HEK293 (cell line): Measurements from ENCODE around the gene FOXP1.

Source experiments
- CTCF ChIA-PET: fragments of 350-600 bp; formaldehyde crosslinking; extraction: SDS; loops from one replicate; lab custom pipeline; 2021; ENCODE audit warnings: antibody characterized with exemption; lab: Yijun Ruan, JAX
- POLR2A ChIA-PET: fragments of 300-600 bp; formaldehyde crosslinking; extraction: SDS; loops from one replicate; lab custom pipeline; 2020; ENCODE audit warnings: antibody characterized with exemption, inconsistent platforms; lab: Yijun Ruan, JAX
- H3K27ac ChIP-seq: fragments of 200-500 bp; sonication (Bioruptor generic); 2 replicates; pipeline ENCODE4 v1.5.1; 2014; ENCODE audit warnings: low read depth, low read length, control low read depth, inconsistent platforms; ENCODE audit errors: extremely low read depth
- H3K36me3 ChIP-seq, 2 experiments: fragments of 200-500 bp in 1 of 2; sonication (Bioruptor generic) in 1 of 2; 1 replicate in 1 of 2; 2 replicates in 1 of 2; pipeline ENCODE4 v1.5.1; 2014 to 2017; ENCODE audit warnings: inconsistent platforms in 2 of 2, low read length in 2 of 2; ENCODE audit not compliant: control insufficient read depth in 2 of 2, insufficient read depth in 1 of 2
- H3K4me1 ChIP-seq: fragments of 200-500 bp; sonication (Bioruptor generic); 2 replicates; pipeline ENCODE4 v1.5.1; 2014; ENCODE audit warnings: mild to moderate bottlenecking, low read length, inconsistent platforms; ENCODE audit not compliant: control insufficient read depth, insufficient read depth
- H3K4me3 ChIP-seq: 2 replicates; pipeline ENCODE4 v1.5.1; 2011; ENCODE audit warnings: low read depth, mild to moderate bottlenecking, control low read depth, low read length, moderate library complexity
- H3K9me3 ChIP-seq: fragments of 200-500 bp; sonication (Bioruptor generic); 2 replicates; pipeline ENCODE4 v1.5.1; 2014; ENCODE audit warnings: low read depth, low read length, inconsistent platforms; ENCODE audit not compliant: control insufficient read depth, insufficient read depth
- PRDM1 ChIP-seq: fragments of 450-650 bp; formaldehyde crosslinking; IDR thresholded peaks from 2 replicates; pipeline ENCODE4; 2016; ENCODE audit warnings: missing biosample characterization, missing genetic modification characterization
- REPIN1 ChIP-seq: fragments of 450-650 bp; formaldehyde crosslinking; IDR thresholded peaks from 2 replicates; pipeline ENCODE4 v1.5.1; 2017; ENCODE audit warnings: missing biosample characterization, missing genetic modification characterization, low read depth
- TSHZ1 ChIP-seq: fragments of 450-650 bp; formaldehyde crosslinking; IDR thresholded peaks from 2 replicates; pipeline ENCODE4 v1.5.1; 2016; ENCODE audit warnings: missing biosample characterization, missing genetic modification characterization, borderline replicate concordance
- ZFP69B ChIP-seq: fragments of 450-650 bp; formaldehyde crosslinking; IDR thresholded peaks from 2 replicates; pipeline ENCODE4 v1.5.1; 2016; ENCODE audit warnings: missing biosample characterization, missing genetic modification characterization
- ZNF214 ChIP-seq: fragments of 450-650 bp; formaldehyde crosslinking; IDR thresholded peaks from 2 replicates; pipeline ENCODE4 v1.5.1; 2017; ENCODE audit warnings: missing biosample characterization, mild to moderate bottlenecking, missing genetic modification characterization, borderline replicate concordance
- ZNF362 ChIP-seq: fragments of 450-650 bp; formaldehyde crosslinking; IDR thresholded peaks from 2 replicates; pipeline ENCODE4 v1.5.1; 2016; ENCODE audit warnings: missing biosample characterization, missing genetic modification characterization
- ZNF549 ChIP-seq: fragments of 450-650 bp; IDR thresholded peaks from 2 replicates; pipeline ENCODE4 v1.5.1; 2018; ENCODE audit warnings: missing biosample characterization, missing genetic modification characterization, mild to moderate bottlenecking, inconsistent platforms, moderate library complexity
- ZNF558 ChIP-seq: fragments of 450-650 bp; formaldehyde crosslinking; IDR thresholded peaks from 2 replicates; pipeline ENCODE4 v1.5.1; 2016; ENCODE audit warnings: missing biosample characterization, missing genetic modification characterization
- ZNF626 ChIP-seq: fragments of 450-650 bp; sonication (Bioruptor Pico); formaldehyde crosslinking; IDR thresholded peaks from 2 replicates; pipeline ENCODE4 v1.5.1; 2018; ENCODE audit warnings: missing biosample characterization, missing genetic modification characterization, inconsistent platforms
- ZNF639 ChIP-seq: fragments of 450-650 bp; formaldehyde crosslinking; IDR thresholded peaks from 2 replicates; pipeline ENCODE4 v1.5.1; 2016; ENCODE audit warnings: missing biosample characterization, missing genetic modification characterization
- ZNF670 ChIP-seq: fragments of 450-650 bp; formaldehyde crosslinking; IDR thresholded peaks from 2 replicates; pipeline ENCODE4 v1.5.1; 2016; ENCODE audit warnings: missing biosample characterization, missing genetic modification characterization, low read depth
- ZSCAN4 ChIP-seq: fragments of 450-650 bp; formaldehyde crosslinking; IDR thresholded peaks from 2 replicates; pipeline ENCODE4 v1.5.1; 2017; ENCODE audit warnings: missing biosample characterization, missing genetic modification characterization
- TF ChIP-seq, protein P1 (sequence below): fragments of 450-650 bp; formaldehyde crosslinking; IDR thresholded peaks from 2 replicates; pipeline ENCODE4 v1.5.1; 2017; ENCODE audit warnings: missing biosample characterization, missing genetic modification characterization

Gene FOXP1

GRCh38 chr3:71149959-71150954, 433.3 kb downstream of the FOXP1 start:
- H3K4me3 ChIP-seq = no peak overlapping the region
- TF ChIP-seq ZNF362 (0 out of 2 replicates have a peak, but pooled peaks have one; percentile 21), REPIN1 (tag by site-specific recombination) (no peak), ZSCAN4 (tag by site-specific recombination) (no peak)
- TF ChIP-seq, protein P1, sequence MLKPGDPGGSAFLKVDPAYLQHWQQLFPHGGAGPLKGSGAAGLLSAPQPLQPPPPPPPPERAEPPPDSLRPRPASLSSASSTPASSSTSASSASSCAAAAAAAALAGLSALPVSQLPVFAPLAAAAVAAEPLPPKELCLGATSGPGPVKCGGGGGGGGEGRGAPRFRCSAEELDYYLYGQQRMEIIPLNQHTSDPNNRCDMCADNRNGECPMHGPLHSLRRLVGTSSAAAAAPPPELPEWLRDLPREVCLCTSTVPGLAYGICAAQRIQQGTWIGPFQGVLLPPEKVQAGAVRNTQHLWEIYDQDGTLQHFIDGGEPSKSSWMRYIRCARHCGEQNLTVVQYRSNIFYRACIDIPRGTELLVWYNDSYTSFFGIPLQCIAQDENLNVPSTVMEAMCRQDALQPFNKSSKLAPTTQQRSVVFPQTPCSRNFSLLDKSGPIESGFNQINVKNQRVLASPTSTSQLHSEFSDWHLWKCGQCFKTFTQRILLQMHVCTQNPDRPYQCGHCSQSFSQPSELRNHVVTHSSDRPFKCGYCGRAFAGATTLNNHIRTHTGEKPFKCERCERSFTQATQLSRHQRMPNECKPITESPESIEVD (tag by site-specific recombination) = peak; percentile 44
- no peaks in the 10 kb centered on the region; the same call in 1 of the 2 replicates for H3K4me1 ChIP-seq
- H3K27ac ChIP-seq = no peak overlapping the region
- ChIA-PET CTCF (no interaction called here), POLR2A (no interaction called here)
- no peaks in the 10 kb centered on the region for H3K9me3 ChIP-seq
- no peaks in the 10 kb centered on the region for H3K36me3 ChIP-seq

- ChIA-PET POLR2A (no interaction called here), CTCF (no interaction called here)
- no peak overlapping the region for H3K4me3 ChIP-seq
- H3K36me3 ChIP-seq = no peaks in the 10 kb centered on the region
- H3K27ac ChIP-seq = no peak overlapping the region
- H3K4me1 ChIP-seq = no peaks in the 10 kb centered on the region; the same call in 1 of the 2 replicates
- TF ChIP-seq ZNF549 (tag by site-specific recombination) = no peak
- no peak for TF ChIP-seq PRDM1 (tag by site-specific recombination)
- no peak for TF ChIP-seq ZNF626
- TF ChIP-seq, all 188 proteins: peak for 0
- no peaks in the 10 kb centered on the region for H3K9me3 ChIP-seq
Measured at GRCh38 chr3:71148455-71149060, 435.0 kb downstream of the FOXP1 start.

DNA sequence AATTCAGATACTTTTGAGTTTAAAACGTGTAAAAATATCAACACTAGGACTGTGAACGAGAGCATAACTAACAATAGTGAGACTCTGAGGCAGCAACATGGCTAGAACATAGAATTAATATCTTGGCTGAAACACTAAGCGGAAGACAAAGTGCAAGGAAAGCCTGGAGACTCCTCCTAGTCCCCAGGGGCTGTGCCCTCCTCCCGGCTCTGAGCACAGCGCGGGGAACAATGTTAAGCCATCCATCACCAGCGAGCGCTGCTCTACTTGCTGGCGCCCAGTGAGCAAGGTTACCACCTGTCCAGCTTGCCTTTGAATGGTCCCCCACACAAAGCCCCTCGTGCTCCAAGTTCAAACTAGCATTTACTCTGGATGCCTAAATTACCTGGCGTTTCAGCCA, 436.9 kb downstream of the FOXP1 start:
- ChIA-PET POLR2A (no interaction called here), CTCF (no interaction called here)
- no peaks in the 10 kb centered on the region for H3K36me3 ChIP-seq
- TF ChIP-seq ZNF670 (tag by site-specific recombination) (no peak), ZNF639 (no peak), PRDM1 (tag by site-specific recombination) (no peak), ZFP69B (tag by site-specific recombination) (no peak), ZNF558 (tag by site-specific recombination) (no peak), ZNF214 (tag by site-specific recombination) (no peak), TSHZ1 (tag by site-specific recombination) (no peak)
- H3K4me3 ChIP-seq = no peak overlapping the region
- no peaks in the 10 kb centered on the region; the same call in 1 of the 2 replicates for H3K4me1 ChIP-seq
- H3K27ac ChIP-seq = no peak overlapping the region
- H3K9me3 ChIP-seq = no peaks in the 10 kb centered on the region
